H4 (cell line): ENCODE results near the gene ZBTB46. TPM values are rescaled to one million over a fixed set of nuclear protein-coding genes. Genes with fewer than 3 reads are reported as not detected.

Experiments
- DNase-seq: peaks from one replicate; pipeline ENCODE4 v3.0.0-alpha.2; 2015; ENCODE audit warnings: low spot score
- total RNA-seq: library from RNA; depleted of rRNA; stranded (reverse); fragments of >200 nt; shearing (Covaris generic); gene quantifications from 2 replicates; pipeline ENCODE4 v1.2.3, GENCODE V29; 2014

The ZBTB46 gene
- total RNA-seq, 1 experiment from 2014 or later: 0.68 TPM

- no peak for DNase-seq
Observed at GRCh38 chr20:63839620-63840019, 8.6 kb upstream of the ZBTB46 start.

GRCh38 chr20:63837479-63837878, 6.4 kb upstream of the ZBTB46 start:
- DNase-seq: no peak

GRCh38 chr20:63836458-63837344, 5.6 kb upstream of the ZBTB46 start:
- DNase-seq: no peak

GRCh38 chr20:63835021-63835858, 4.2 kb upstream of the ZBTB46 start:
- DNase-seq: peak; percentile 98

- no peak for DNase-seq
Observed at GRCh38 chr20:63834491-63834880, 3.4 kb upstream of the ZBTB46 start.

GRCh38 chr20:63833776-63834490, 2.9 kb upstream of the ZBTB46 start:
- DNase-seq: no peak

- no peak for DNase-seq
Observed at GRCh38 chr20:63831993-63832686, 1.1 kb upstream of the ZBTB46 start.

DNA sequence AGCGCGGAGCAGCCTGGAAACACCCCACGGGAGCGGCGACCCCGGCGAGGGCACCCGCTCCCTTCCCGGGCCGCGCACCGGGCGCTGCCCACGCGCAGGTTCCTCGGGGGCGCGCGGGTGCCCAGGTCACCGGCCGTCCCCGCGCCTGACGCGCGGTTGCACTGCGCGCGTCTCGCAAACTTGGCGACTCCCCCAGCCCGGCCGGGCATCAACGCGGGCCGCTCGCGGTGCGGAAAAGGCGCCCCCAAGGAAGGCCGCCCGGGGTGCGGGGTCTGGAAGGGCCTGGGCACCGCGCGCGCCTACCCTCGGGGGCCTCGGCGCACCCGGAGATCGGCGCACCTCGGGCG, 555 bp upstream of the ZBTB46 start:
- no peak for DNase-seq

DNA sequence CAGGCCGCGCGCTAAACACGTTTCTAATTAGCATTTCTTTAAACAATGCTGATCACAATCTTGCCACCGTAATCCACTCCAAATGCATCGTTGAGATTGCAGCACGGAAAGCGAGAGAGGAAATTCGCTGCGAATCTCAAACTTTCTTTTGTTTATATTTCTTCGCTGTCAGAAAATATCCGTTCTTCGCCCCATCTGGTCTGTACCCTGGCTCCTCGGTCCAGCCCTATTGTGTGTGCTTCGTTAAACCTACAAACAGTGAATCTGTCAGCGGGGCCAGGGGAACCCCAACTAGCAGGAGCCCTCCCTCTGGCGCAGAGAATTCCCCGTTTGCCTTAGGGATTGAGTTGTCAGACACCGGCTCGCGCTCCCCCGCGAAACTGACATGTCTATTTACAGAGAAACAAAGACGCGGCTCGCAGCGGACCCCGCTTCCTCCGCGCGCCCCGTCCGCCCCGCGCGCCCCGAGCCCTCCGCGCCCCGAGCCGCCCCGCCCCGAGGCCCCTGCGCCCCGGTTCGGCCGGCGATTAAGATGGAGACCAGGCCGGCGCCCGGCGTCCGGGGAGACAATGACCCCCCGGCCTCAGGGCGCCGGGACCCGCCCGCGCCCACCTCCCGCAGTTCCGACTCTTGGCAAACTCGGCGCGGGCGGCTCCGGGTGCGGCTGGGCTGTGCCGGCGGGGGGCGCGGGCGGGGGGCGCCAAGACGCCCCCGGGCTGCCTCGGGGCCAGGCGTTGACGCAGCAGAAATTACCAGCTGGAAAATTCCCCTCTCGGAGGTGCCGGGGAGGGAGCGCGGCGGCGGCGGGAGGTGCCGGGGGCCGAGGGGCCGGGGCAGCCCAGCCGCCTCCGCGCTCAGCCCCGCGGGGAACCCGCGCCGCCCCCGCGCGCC, 874 bp downstream of the ZBTB46 start:
- DNase-seq: no peak

- no peak for DNase-seq
Observed at GRCh38 chr20:63829603-63829944, 1.5 kb downstream of the ZBTB46 start.

DNA sequence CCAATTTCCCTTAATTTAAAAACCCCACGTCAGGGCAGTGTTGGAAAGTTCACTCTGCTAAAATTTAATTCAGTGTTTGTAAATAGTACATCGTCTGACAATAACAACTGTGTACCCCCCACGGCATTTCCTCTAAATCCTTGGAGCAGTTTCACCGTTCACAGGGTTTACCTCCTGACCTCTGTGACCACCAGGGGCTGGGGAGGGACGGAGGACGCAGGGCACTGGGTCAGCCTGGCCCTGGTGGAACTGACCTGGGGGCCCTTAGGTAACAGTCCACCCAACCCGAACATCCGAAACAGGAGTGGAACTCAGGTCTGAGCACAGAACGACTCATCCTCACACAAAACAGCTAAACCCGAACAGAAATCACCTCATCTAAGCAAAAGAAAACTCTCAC, 2.1 kb downstream of the ZBTB46 start:
- no peak for DNase-seq

DNA sequence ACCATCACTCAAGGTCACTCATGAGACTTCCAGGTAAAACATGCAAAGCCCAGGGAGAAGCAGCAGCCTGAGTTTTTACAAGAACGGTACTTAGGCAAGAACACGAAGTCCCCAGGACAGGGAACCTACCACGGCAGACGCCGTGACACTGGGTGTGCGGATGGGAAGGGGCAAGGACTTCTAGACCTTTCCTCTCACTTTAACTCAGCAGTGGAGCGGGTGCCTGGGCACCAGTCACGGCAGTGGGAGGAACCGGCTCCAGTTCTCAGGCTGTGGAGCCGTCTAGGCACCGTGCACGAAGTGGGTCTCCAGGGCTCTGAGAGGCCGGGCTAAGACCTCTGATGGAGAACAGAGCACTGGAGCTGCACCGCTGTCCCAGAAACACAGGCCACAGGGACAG, 2.5 kb downstream of the ZBTB46 start:
- no peak for DNase-seq

DNA sequence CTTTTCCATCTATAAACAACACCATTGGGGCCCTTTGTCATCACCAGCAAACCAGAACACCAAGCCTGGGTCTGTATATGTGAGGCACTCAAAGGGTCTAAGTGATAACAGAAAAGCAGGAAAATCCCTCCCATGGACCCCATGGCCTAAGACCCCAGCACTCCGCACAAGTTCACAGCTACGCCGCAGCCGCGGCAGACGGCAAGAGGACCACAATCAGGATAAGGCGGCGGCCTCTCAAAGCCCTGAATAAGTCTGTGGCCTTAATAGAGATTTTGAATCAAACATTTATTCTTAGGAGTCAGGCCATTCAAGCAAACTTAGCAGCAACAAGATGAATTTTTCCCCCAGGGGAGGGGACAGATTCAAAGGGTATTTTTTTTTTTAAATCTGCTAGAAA, 2.9 kb downstream of the ZBTB46 start:
- DNase-seq: no peak

DNA sequence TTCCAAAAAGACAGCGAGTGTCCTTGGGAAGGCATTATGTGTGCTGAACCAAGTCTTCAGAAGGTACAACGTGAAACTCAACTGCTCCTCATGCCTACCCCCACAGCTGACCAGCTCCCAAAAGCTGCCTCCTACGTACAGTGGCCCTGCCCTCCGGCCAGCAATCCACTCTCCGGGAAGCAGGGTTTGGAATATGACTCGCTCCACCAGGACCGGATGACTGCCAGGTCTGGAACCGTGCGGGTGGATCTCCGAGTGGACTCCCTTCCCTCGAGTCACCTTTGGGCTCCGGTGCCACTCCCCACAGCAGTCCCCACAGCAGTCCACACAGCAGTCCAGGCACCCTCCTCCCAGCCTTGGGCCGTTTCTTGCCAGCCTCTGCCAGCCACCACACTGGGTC, 4.3 kb downstream of the ZBTB46 start:
- DNase-seq: no peak

GRCh38 chr20:63825331-63826118, 5.5 kb downstream of the ZBTB46 start:
- no peak for DNase-seq

GRCh38 chr20:63823691-63824311, 7.3 kb downstream of the ZBTB46 start:
- DNase-seq: no peak

GRCh38 chr20:63822276-63822696, 8.8 kb downstream of the ZBTB46 start:
- no peak for DNase-seq

DNA sequence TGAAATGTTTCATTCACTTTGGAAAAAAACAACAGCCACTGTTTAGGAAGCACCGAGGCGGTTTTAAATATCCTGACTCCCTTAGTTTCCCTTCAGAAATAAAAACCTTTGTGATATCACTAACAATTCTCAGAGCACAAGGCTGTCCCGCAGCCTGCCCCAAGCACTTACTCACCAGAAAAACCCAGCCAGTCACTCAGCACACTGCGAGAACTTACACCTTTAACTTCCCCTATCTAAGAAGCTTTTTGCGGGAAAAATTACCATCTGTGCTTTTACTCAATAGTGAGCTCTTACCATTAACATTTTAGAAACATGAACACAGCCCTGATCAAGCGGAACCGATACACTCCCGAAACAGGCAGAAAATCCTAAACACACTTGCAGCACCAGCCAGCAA, 9.3 kb downstream of the ZBTB46 start:
- DNase-seq: no peak

DNA sequence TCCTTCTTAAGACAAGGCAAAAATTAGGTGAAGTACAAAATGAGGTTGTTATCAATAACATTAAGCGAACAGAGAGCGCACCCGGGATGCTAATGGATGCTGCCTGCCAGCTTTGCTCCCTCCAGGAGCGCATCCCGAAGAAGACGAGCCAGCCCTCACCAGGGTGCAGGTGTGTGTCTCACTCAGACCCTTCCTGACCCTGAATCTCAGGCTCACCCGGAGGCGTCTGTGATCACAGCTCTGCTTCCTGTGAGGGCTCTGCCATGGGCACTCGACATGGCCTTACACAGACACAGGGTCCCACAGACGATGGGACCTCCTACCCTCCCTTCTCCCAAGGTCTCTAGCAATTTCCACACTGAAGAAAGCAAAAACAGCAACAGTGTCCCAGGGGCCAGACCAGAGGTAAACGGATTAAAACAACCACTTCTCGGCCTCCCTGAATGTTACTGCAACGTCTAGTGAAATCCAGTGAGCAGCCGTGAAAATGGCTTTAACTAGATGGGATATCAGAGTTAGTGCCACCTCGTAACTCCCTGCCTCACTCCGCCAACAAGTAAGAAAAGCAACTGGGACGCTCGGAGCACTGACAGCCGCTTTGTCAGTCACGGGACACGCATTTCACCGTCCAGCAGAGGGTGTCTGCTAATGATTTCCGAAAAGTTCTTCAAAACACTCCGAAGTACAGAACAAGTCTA, 11.7 kb downstream of the ZBTB46 start:
- DNase-seq: no peak
